NOMO-1 treated with DMSO at 0.1 percent for 48 hours (cell line): ENCODE measurements around the gene GCH1.
"Not testable (repeated sequence)": the region's sequence is repeated elsewhere in the genome, so short reads cannot be mapped to it uniquely, and the experiment has no call there.

Experiments used
- DNase-seq: peaks from one replicate; lab custom pipeline; 2025; ENCODE audit not compliant: unreplicated experiment; lab: John Stamatoyannopoulos, UW

GCH1 gene

GRCh38 chr14:54804538-54805041 lies 98.0 kb downstream of the GCH1 start:
- DNase-seq: no peak

- no peak for DNase-seq
These were observed 98.6 kb downstream of the GCH1 start for GRCh38 chr14:54803926-54804537.

GRCh38 chr14:54803396-54803795 lies 99.2 kb downstream of the GCH1 start:
- no peak for DNase-seq

GRCh38 chr14:54801482-54801881 lies 101.1 kb downstream of the GCH1 start:
- DNase-seq: not testable (repeated sequence)

DNA sequence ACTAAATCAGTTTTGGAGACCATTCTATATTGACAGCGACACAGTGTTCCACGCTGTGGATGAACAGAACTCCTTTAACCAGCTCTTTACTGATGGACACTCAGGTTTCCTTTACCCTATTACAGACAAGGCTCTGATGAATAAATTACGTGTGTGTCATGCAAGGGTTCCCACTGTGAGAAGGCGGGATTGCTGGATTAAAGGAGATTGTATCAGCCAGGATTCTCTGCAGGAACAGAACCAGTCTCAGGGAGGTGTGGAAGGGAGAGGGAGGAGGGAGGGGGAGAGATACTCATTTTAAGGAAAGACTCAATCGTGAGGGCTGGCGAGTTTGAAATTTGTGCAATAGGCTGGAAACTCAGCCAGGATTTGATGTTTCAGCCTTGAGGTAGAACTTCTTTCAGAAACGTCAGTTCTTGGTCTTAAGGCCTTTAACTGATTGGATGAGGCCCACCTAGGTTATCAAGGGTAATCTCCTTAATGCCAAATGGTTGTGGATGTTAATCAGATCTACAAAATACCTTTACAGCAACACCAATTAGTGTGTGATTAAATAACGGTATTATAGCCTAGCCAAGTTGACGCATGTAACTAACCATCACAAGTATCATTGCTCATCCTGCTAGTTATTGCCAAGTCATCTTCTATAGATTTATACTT lies 104.0 kb downstream of the GCH1 start:
- DNase-seq: no peak

DNA sequence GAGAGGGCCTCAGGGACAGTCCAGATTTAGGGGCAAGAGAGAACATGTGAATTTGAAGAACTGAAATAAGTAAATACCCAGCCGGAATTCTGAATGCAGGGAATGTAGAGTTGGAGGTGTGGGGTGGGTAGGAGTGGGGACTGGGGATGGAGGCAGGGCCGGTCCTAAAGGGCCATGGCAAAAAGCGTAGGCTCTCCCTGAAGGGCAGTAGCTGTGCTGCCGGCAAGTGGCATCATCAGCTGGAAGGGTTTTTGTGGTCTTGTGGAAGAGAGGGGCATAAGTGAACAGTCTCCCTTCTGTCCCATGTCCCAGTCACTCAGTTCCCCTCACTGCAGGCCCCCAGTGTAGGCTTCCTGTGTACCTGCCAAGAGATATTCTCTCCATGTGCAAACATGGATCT lies 104.6 kb downstream of the GCH1 start:
- no peak for DNase-seq

DNA sequence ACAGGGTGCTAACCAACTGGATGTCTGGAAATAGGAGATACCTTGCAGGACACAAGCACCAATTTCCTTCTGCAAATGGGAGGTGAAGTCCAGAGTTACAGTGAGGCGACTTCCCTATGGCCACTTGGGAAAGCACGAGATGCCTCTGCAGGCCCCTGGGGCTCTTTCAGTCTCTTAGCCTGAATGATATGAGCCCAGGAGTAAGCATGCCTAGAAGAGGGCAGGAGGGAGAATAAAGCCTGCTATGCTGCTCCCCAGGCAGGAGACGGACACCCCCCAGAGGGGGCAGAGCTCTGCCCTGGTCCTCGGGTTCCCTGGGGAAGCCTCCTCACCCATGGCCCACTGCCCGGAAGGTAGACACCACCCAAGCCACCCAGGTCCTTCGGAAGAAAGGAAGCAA lies 105.1 kb downstream of the GCH1 start:
- DNase-seq: no peak

- no peak for DNase-seq
These were observed 105.7 kb downstream of the GCH1 start for GRCh38 chr14:54796961-54797360.

DNA sequence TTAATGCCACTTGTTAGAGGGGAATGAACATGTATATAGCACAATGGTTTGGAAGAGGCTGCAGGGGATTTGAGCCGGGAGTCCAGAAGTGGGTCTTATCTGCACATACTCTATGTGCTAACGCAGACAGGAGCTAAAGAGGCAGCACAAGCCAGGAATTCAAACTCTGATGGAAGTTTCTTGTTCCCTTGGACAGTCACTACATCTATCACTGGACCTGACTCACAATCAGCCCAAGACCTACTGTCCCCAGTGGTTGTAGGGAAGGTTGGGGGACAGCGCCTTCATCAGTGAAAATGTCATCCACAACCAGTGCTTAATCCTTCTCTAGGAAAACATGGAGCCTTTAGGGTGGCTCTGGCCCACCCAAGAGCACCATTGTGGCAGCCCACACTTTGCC lies 107.8 kb downstream of the GCH1 start:
- DNase-seq: no peak

- no peak for DNase-seq
These were observed 108.5 kb downstream of the GCH1 start for GRCh38 chr14:54794159-54794558.

DNA sequence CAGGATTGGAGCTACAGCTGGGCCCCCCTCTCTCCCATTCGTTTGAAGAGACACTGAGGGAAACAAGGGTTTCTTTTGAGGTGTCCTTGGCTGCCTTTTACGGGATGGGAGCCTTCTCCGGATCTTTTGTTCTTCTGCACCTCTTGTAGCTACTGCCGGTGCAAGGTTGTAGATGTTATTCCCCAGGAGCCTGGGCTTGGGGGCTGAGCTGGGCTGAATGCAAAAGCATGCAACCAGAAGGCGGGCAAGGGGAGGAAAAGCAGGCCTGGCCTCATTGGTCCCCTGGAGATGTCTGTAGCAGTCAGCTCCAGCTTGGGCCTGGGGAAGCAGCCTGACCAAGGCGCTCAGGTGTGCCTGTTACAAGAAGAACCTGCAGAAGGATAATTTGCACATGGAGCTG lies 110.3 kb downstream of the GCH1 start:
- no peak for DNase-seq
